K562 (cell line): Measurements from ENCODE around the gene SELENOF. TPM values are rescaled to one million over a fixed set of nuclear protein-coding genes. Genes with fewer than 3 reads are reported as not detected.
"Not testable (repeated sequence)": the region's sequence is repeated elsewhere in the genome, so short reads cannot be mapped to it uniquely, and the experiment has no call there.

Experiments used
- ATAC-seq: fragments of 200-7000 bp; cut with Tn5 transposase; 3 replicates; pipeline ENCODE4 v1.9.1; 2020; ENCODE audit warnings: moderate library complexity
- BruUV-seq: library from RNA; stranded (reverse); fragments of 400-500 nt; replicated peaks from 2 replicates; lab custom pipeline; 2021; lab: Mats Ljungman, UMichigan
- CTCF ChIA-PET: fragments of 300-600 bp; formaldehyde crosslinking; extraction: SDS; loops from one replicate; lab custom pipeline; 2021; ENCODE audit warnings: low intra/inter-chr PET ratio; lab: Yijun Ruan, JAX
- POLR2A ChIA-PET: fragments of 300-600, 350-650 bp; sonication (Branson Sonifier 250); formaldehyde crosslinking; extraction: SDS; loops from one replicate; lab custom pipeline; 2021; ENCODE audit warnings: antibody characterized with exemption, inconsistent platforms; lab: Yijun Ruan, JAX
- DNase-seq, 4 experiments: peaks; one replicate each; pipeline versions ENCODE4 v3.0.0 to v3.0.0-alpha.2; 2011 to 2018; ENCODE audit warnings: low spot score in 3 of 4, mixed read lengths in 3 of 4; ENCODE audit errors: extremely low read depth in 1 of 4
- FAIRE-seq: peaks from 2 replicates; lab custom pipeline; 2011; peaks lifted over from hg19 to GRCh38; lab: Jason Lieb, UNC
- H2AFZ ChIP-seq: 2 replicates; pipeline ENCODE4 v1.6.0; 2011; ENCODE audit warnings: low read depth, low read length, control low read depth, inconsistent platforms
- H3K27ac ChIP-seq: fragments of 200-600 bp; 3 replicates; pipeline ENCODE4 v1.8.0; 2011; ENCODE audit warnings: low read depth, mild to moderate bottlenecking, control low read depth, inconsistent platforms, low read length, moderate library complexity, mixed read lengths; ENCODE audit errors: extremely low read depth
- H3K27me3 ChIP-seq, 2 experiments: fragments of 300-600 bp in 1 of 2; 2 replicates in 1 of 2; 3 replicates in 1 of 2; pipeline versions ENCODE4 v1.6.0 to v1.8.0; 2011; ENCODE audit warnings: inconsistent platforms in 2 of 2, low read length in 2 of 2, mild to moderate bottlenecking in 1 of 2, mixed read lengths in 1 of 2, moderate library complexity in 1 of 2; ENCODE audit not compliant: control insufficient read depth in 2 of 2, insufficient read depth in 2 of 2
- H3K36me3 ChIP-seq: fragments of 300-600 bp; 3 replicates; pipeline ENCODE4 v1.8.0; 2011; ENCODE audit warnings: mild to moderate bottlenecking, low read length, inconsistent platforms; ENCODE audit not compliant: control insufficient read depth, insufficient read depth
- H3K4me1 ChIP-seq, 2 experiments: fragments of 200-600 bp in 1 of 2; replicated peaks in 1 of 2; 2 replicates in 1 of 2; 3 replicates in 1 of 2; pipeline versions ENCODE4 v1.5.1 to v1.8.0; 2011; ENCODE audit warnings: inconsistent platforms in 2 of 2, low read length in 2 of 2, mild to moderate bottlenecking in 1 of 2, mixed read lengths in 1 of 2, moderate library complexity in 1 of 2; ENCODE audit not compliant: control insufficient read depth in 2 of 2, insufficient read depth in 2 of 2
- H3K4me2 ChIP-seq: 2 replicates; pipeline ENCODE4 v1.6.1; 2011; ENCODE audit warnings: low read length, control low read depth, inconsistent platforms, mixed read lengths; ENCODE audit not compliant: insufficient read depth
- H3K4me3 ChIP-seq: fragments of 200-600 bp; sonication (generic), shearing (Covaris generic); 2 replicates; pipeline ENCODE4 v1.5.1; 2016; ENCODE audit warnings: control low read depth, inconsistent platforms
- H3K79me2 ChIP-seq: fragments of 200-600 bp; 3 replicates; pipeline ENCODE4 v1.8.0; 2011; ENCODE audit warnings: low read length, inconsistent platforms; ENCODE audit not compliant: control insufficient read depth, insufficient read depth
- H3K9ac ChIP-seq, 2 experiments: 2 replicates each; pipeline versions ENCODE4 v1.6.0 to v1.6.1; 2011; ENCODE audit warnings: low read depth in 2 of 2, low read length in 2 of 2, control low read depth in 1 of 2, inconsistent platforms in 1 of 2, mild to moderate bottlenecking in 1 of 2, mixed read lengths in 1 of 2; ENCODE audit not compliant: insufficient read depth in 1 of 2
- H3K9me1 ChIP-seq: one replicate; pipeline ENCODE4 v1.6.0; 2011; ENCODE audit warnings: inconsistent platforms, mild to moderate bottlenecking, low read length, moderate library complexity; ENCODE audit not compliant: control insufficient read depth, insufficient read depth
- H3K9me3 ChIP-seq: replicated peaks from 2 replicates; pipeline ENCODE4 v1.5.1; 2011; ENCODE audit warnings: low read depth, low read length, inconsistent platforms; ENCODE audit not compliant: control insufficient read depth, insufficient read depth
- H4K20me1 ChIP-seq: replicated peaks from 2 replicates; pipeline ENCODE4 v1.6.1; 2011; ENCODE audit warnings: low read length, inconsistent platforms, mixed read lengths; ENCODE audit not compliant: control insufficient read depth, insufficient read depth
- BMI1 ChIP-seq: fragments of 150-350 bp; IDR thresholded peaks from 2 replicates; pipeline ENCODE4 v1.6.1; 2014; ENCODE audit warnings: low read length
- GTF2F1 ChIP-seq: IDR thresholded peaks from 2 replicates; pipeline ENCODE4 v1.6.1; 2011; ENCODE audit warnings: low read depth, low read length, improper control_type of control experiment
- HEY1 ChIP-seq: fragments of 250-450 bp; sonication (Bioruptor Pico); IDR thresholded peaks from 2 replicates; pipeline ENCODE4 v1.5.0; 2020; ENCODE audit warnings: mild to moderate bottlenecking, moderate library complexity, borderline replicate concordance
- HMG20B ChIP-seq: fragments of 250-450 bp; sonication (Bioruptor Pico); IDR thresholded peaks from 2 replicates; pipeline ENCODE4 v1.5.0; 2021; ENCODE audit warnings: mild to moderate bottlenecking
- MAFF ChIP-seq: IDR thresholded peaks from 2 replicates; pipeline ENCODE4 v1.6.1; 2012; ENCODE audit warnings: low read length, improper control_type of control experiment
- MAFG ChIP-seq: fragments of 450-650 bp; conservative IDR thresholded peaks from 2 replicates; pipeline ENCODE4 v1.6.1; 2016; ENCODE audit warnings: missing genetic modification characterization, missing compliant biosample characterization
- MTA3 ChIP-seq: fragments of 450-650 bp; formaldehyde crosslinking; IDR thresholded peaks from 2 replicates; pipeline ENCODE4 v1.6.1; 2017; ENCODE audit warnings: mild to moderate bottlenecking, borderline replicate concordance
- NCOR1 ChIP-seq: fragments of 450-650 bp; IDR thresholded peaks from 2 replicates; pipeline ENCODE4 v1.6.1; 2016; ENCODE audit warnings: mild to moderate bottlenecking, moderate library complexity
- PPARD ChIP-seq: fragments of 250-450 bp; sonication (Bioruptor Pico); IDR thresholded peaks from 2 replicates; pipeline ENCODE4 v1.8.0; 2022; ENCODE audit warnings: inconsistent platforms, mild to moderate bottlenecking, moderate library complexity
- ZNF24 ChIP-seq: fragments of 450-650 bp; IDR thresholded peaks from 2 replicates; pipeline ENCODE4 v1.6.1; 2016
- ZNF316 ChIP-seq: fragments of 450-650 bp; IDR thresholded peaks from 2 replicates; pipeline ENCODE4 v1.6.1; 2016
- ZSCAN32 ChIP-seq: fragments of 450-650 bp; formaldehyde crosslinking; IDR thresholded peaks from 2 replicates; pipeline ENCODE4 v1.4.0; 2020; ENCODE audit warnings: mild to moderate bottlenecking, moderate library complexity
- WGBS: fragments of 100-300 bp; shearing (Covaris generic); methylation state at CpG from one replicate; pipeline ENCODE4 v1.1.6; 2016; ENCODE audit warnings: low coverage, mixed read lengths; ENCODE audit not compliant: insufficient coverage; ENCODE audit errors: missing lambda C conversion rate; 5-methylcytosine and 5-hydroxymethylcytosine counted together
- in situ Hi-C: fragments of 300-500 bp; cut with MboI; formaldehyde crosslinking; loops from 4 replicates; pipeline ENCODE4 v1.15.0; 2018; ENCODE audit warnings: inconsistent platforms, mixed read lengths
- intact Hi-C: fragments of 100-400 bp; cut with micrococcal nuclease; formaldehyde crosslinking; loops from 2 replicates; pipeline ENCODE4 v1.14.2; 2022
- polyA plus RNA-seq, 8 experiments: library from polyadenylated mRNA; depleted of rRNA in 4 of 8; stranded (reverse) in 5 of 8; unstranded in 3 of 8; fragments of >200 nt; fragmentation: Nextera tagmentation in 2 of 8; fragmentation: Illumina TruSeq in 1 of 8; extraction: Ambion mirVana in 2 of 8; extraction: Trizol in 1 of 8; gene quantifications; 2 replicates each; pipeline versions ENCODE4 v1.2.1 to v1.2.3, GENCODE V29; 2011 to 2014; ENCODE audit warnings: inconsistent platforms in 1 of 8, missing spikeins in 1 of 8
- total RNA-seq, 7 experiments: library from RNA; depleted of rRNA in 6 of 7; stranded (reverse); fragments of >200 nt in 6 of 7; fragmentation: Illumina TruSeq in 2 of 7; extraction: Trizol in 2 of 7; gene quantifications; 2 replicates each; pipeline versions ENCODE4 v1.2.1 to v1.2.3, GENCODE V29; 2011 to 2021; ENCODE audit warnings: low replicate concordance in 1 of 7
- TF ChIP-seq, protein P1 (sequence below): fragments of 450-650 bp; conservative IDR thresholded peaks from 2 replicates; pipeline ENCODE4 v1.6.1; 2016; ENCODE audit warnings: missing genetic modification characterization, low read depth, mild to moderate bottlenecking, missing compliant biosample characterization, moderate library complexity
- TF ChIP-seq, protein P2 (sequence below): fragments of 450-650 bp; IDR thresholded peaks from 2 replicates; pipeline ENCODE4 v1.6.1; 2014; ENCODE audit warnings: low read depth, mild to moderate bottlenecking, moderate library complexity, borderline replicate concordance

SELENOF gene
- total and polyA plus RNA-seq, 9 of the 15 experiments (the other 6 are each of a cell fraction or from before 2014, with no cell fraction given) = 115 to 394 (median 215) TPM

DNA sequence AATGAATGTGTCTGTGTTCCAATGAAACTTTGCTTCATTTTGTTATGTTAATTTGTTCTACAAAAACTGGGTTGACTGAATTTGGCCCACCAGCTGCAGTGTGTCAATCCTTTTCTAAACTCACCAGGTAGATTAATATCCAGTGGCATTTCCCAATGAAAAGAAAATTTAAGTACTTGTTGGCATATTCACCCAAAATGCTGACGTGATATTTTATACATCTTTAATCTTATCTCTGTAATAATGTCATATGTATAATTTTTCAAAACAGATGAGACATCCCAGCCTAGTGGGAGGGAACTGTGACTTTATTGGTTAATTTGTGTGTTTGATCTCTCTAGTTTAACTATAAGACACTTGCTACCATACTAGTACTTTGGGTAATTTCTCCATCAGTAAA is 8.1 kb downstream of the SELENOF start (continued):
- TF ChIP-seq, protein P1, sequence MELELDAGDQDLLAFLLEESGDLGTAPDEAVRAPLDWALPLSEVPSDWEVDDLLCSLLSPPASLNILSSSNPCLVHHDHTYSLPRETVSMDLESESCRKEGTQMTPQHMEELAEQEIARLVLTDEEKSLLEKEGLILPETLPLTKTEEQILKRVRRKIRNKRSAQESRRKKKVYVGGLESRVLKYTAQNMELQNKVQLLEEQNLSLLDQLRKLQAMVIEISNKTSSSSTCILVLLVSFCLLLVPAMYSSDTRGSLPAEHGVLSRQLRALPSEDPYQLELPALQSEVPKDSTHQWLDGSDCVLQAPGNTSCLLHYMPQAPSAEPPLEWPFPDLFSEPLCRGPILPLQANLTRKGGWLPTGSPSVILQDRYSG = no peak
- no peak for TF ChIP-seq ZSCAN32
- no peak for TF ChIP-seq HEY1
- TF ChIP-seq MAFF = peak; percentile 44; the same call in 1 of the 2 replicates
- no peak for TF ChIP-seq HMG20B
- no peak for TF ChIP-seq MTA3
- no peak for TF ChIP-seq GTF2F1
- no peak for TF ChIP-seq BMI1
- TF ChIP-seq, protein P2, sequence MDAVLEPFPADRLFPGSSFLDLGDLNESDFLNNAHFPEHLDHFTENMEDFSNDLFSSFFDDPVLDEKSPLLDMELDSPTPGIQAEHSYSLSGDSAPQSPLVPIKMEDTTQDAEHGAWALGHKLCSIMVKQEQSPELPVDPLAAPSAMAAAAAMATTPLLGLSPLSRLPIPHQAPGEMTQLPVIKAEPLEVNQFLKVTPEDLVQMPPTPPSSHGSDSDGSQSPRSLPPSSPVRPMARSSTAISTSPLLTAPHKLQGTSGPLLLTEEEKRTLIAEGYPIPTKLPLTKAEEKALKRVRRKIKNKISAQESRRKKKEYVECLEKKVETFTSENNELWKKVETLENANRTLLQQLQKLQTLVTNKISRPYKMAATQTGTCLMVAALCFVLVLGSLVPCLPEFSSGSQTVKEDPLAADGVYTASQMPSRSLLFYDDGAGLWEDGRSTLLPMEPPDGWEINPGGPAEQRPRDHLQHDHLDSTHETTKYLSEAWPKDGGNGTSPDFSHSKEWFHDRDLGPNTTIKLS = no peak
- no peak for TF ChIP-seq PPARD
- no peak for TF ChIP-seq NCOR1
- TF ChIP-seq ZNF316 = peak; percentile 82
- no peak for TF ChIP-seq ZNF24
- peak; percentile 39 for TF ChIP-seq MAFG (tag)

DNA sequence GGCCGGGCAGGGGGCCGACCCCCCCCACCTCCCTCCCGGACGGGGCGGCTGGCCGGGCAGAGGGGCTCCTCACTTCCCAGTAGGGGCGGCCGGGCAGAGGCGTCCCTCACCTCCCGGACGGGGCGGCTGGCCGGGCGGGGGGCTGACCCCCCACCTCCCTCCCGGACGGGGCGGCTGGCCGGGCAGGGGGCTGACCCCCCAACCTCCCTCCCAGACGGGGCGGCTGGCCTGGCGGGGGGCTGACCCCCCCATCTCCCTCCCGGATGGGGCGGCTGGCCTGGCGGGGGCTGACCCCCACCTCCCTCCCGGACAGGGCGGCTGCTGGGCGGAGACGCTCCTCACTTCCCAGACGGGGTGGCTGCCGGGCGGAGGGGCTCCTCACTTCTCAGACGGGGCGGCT is 14.5 kb downstream of the SELENOF start:
- H3K4me2 ChIP-seq, H3K9ac ChIP-seq, H3K4me1 ChIP-seq, H3K27ac ChIP-seq, ATAC-seq, in situ Hi-C loops, H3K9me3 ChIP-seq, H3K27me3 ChIP-seq, intact Hi-C loops, FAIRE-seq, CTCF ChIA-PET, H2AFZ ChIP-seq, H3K9me1 ChIP-seq, DNase-seq, BruUV-seq, H4K20me1 ChIP-seq, H3K4me3 ChIP-seq, POLR2A ChIA-PET: not testable (repeated sequence)
- WGBS = no CpG with 5 or more reads among the region's 33 CpGs
- H3K79me2 ChIP-seq = peaks cover 65% of the 10 kb centered on the region
- H3K36me3 ChIP-seq = peaks cover 55% of the 10 kb centered on the region
